Naive B cell (primary cell): ENCODE measurements around the gene FBXO10. TPM values are rescaled to one million over a fixed set of nuclear protein-coding genes. Genes with fewer than 3 reads are reported as not detected.

ENCODE experiments used
- ATAC-seq, 2 donors: fragments of 150-1000 bp; cut with Tn5 transposase; 2 replicates each; pipeline ENCODE4 v1.10.0; 2021; ENCODE audit warnings: low read depth in 2 of 2, mild to moderate bottlenecking in 2 of 2, moderate library complexity in 2 of 2
- DNase-seq: peaks from one replicate; pipeline ENCODE4 v3.0.0; 2022
- H3K27ac Mint-ChIP-seq, 6 donors: one replicate each; pipeline ENCODE4 v1.8.0; 2020 to 2022; ENCODE audit warnings: mild to moderate bottlenecking in 6 of 6, mixed read lengths in 6 of 6, moderate library complexity in 5 of 6, inconsistent platforms in 2 of 6
- H3K27me3 Mint-ChIP-seq, 3 donors: one replicate each; pipeline ENCODE4 v1.8.0; 2021 to 2022; ENCODE audit warnings: mixed read lengths in 3 of 3, mild to moderate bottlenecking in 1 of 3
- H3K36me3 Mint-ChIP-seq, 2 donors: one replicate each; pipeline ENCODE4 v1.8.0; 2020 to 2022; ENCODE audit warnings: mixed read lengths in 2 of 2, inconsistent platforms in 1 of 2, mild to moderate bottlenecking in 1 of 2
- H3K4me1 Mint-ChIP-seq, 3 donors: one replicate each; pipeline ENCODE4 v1.8.0; 2020 to 2022; ENCODE audit warnings: mixed read lengths in 3 of 3, inconsistent platforms in 1 of 3, mild to moderate bottlenecking in 1 of 3, moderate library complexity in 1 of 3
- H3K4me3 Mint-ChIP-seq, 8 donors: one replicate each; pipeline ENCODE4 v1.8.0; 2020 to 2022; ENCODE audit warnings: mild to moderate bottlenecking in 8 of 8, mixed read lengths in 8 of 8, moderate library complexity in 8 of 8, inconsistent platforms in 2 of 8
- H3K9me3 Mint-ChIP-seq, 7 donors: one replicate each; pipeline ENCODE4 v1.8.0; 2020 to 2022; ENCODE audit warnings: mixed read lengths in 7 of 7, mild to moderate bottlenecking in 5 of 7, inconsistent platforms in 2 of 7, moderate library complexity in 1 of 7
- polyA plus RNA-seq, 6 donors: library from polyadenylated mRNA; unstranded; fragments of 300-500 nt; fragmentation: Illumina TruSeq; gene quantifications; one replicate each; pipeline ENCODE4 v1.2.3, GENCODE V29; 2021; ENCODE audit warnings: low read depth in 6 of 6

FBXO10 gene
- polyA plus RNA-seq, 6 donors from 2014 or later, result 2.7 to 7.8 (median 7.5) TPM

DNA sequence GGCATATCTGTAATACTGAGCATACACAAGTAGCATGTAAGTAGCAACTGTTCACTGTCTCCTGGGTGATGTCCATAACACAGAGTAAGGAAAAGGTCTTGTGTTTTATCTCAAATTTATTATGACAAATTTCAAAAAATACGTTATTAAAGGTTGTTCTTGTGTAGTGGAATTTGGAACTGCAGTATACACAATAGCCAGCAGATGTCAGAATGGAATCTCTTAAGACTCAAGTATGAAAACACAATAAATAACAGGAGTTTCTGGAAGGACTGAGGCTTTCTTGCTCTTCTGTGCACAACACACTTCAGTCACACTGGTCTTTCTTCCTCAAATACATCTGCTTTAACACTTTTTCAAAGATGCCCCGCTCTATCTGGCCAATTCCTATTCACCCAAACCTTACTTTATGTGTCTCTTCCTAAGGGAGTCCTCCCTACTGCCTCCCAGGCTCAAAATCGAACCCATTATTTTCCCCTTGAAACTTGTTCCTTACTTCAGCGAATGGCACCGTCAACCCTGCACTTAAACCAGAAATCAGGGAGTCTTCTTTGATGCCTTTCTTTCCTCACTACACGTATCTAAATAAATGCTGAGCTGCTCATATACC lies 6.5 kb upstream of the FBXO10 start:
- peak overlapping the region in 3 of 6 donors; percentile 1 to 83 (median 12) for H3K27ac Mint-ChIP-seq
- no peak overlapping the region for H3K4me3 Mint-ChIP-seq
- no peak for DNase-seq
- H3K9me3 Mint-ChIP-seq, result no peaks in the 10 kb centered on the region
- no peaks in the 10 kb centered on the region for H3K27me3 Mint-ChIP-seq
- peaks cover 9 to 11% (median 9%) of the 10 kb centered on the region in 3 donors for H3K4me1 Mint-ChIP-seq
- peaks cover 10 to 19% of the 10 kb centered on the region in 2 donors for H3K36me3 Mint-ChIP-seq
- peak; percentile 38 to 51 for ATAC-seq

GRCh38 chr9:37575511-37575914 lies 667 bp downstream of the FBXO10 start:
- Mint-ChIP-seq H3K36me3 (no peaks in the 10 kb centered on the region), H3K4me1 (peaks cover 37 to 53% (median 40%) of the 10 kb centered on the region in 3 donors), H3K27me3 (no peaks in the 10 kb centered on the region), H3K9me3 (no peaks in the 10 kb centered on the region), H3K4me3 (peak overlapping the region; percentile 89 to 96 (median 95)), H3K27ac (peak overlapping the region; percentile 12 to 94 (median 84))
- DNase-seq (peak; percentile 52), ATAC-seq (peak; percentile 76 to 78)

DNA sequence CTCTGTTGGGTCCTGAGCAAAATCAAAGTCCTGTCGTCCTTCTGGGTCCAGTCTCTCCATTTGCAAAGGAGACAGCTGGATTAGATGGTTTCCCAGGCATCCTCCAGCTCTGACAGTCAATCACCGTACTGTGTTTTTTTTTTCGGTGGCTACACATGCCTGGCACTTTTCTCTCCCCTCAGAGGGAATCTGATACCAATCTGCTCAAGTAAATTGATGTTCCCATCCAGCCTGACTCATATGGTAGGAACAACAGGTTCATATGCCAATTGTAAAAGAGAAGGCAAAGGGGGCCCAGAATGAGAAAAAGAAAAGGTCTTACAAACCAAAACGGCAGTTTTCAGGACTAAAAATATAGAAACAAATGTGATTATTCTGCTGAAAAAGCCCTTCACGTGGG lies 1.2 kb downstream of the FBXO10 start:
- Mint-ChIP-seq H3K27me3 (no peaks in the 10 kb centered on the region), H3K9me3 (no peaks in the 10 kb centered on the region), H3K4me3 (peak overlapping the region; percentile 9 to 96 (median 92)), H3K4me1 (peaks cover 40 to 57% (median 40%) of the 10 kb centered on the region in 3 donors), H3K36me3 (no peaks in the 10 kb centered on the region), H3K27ac (peak overlapping the region in 3 of 6 donors; percentile 84 to 94 (median 91))
- DNase-seq (no peak), ATAC-seq (no peak)

DNA sequence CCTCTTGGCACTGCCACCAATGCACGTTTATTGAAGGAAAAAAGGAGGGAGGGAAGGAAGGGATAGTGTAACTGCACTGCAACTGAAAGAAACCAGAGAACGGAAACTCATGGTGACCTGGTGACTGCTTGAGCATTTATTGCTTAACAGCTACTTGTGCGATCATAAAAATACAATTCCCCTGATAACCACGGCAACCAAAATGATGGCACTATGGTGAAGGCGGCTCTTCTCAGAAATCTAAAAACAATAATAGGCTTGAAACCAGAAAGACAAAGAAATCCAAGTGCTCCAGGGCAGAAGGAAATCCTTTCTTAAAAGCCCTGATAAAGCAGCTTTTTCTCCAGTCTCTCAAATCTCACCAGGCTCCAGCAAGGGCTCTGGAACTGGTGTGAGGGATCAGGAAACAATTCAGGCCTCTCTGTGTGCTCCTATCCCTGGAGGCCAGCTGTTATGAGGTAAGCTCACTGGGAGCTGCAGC lies 1.9 kb downstream of the FBXO10 start:
- ATAC-seq (no peak), DNase-seq (no peak)
- no peaks in the 10 kb centered on the region for H3K36me3 Mint-ChIP-seq
- peak overlapping the region in 2 of 6 donors; percentile 27 to 84 for H3K27ac Mint-ChIP-seq
- peaks cover 40 to 61% (median 40%) of the 10 kb centered on the region in 3 donors for H3K4me1 Mint-ChIP-seq
- H3K27me3 Mint-ChIP-seq, result no peaks in the 10 kb centered on the region
- H3K9me3 Mint-ChIP-seq, result no peaks in the 10 kb centered on the region
- H3K4me3 Mint-ChIP-seq, result peak overlapping the region in 6 of 8 donors; percentile 31 to 95 (median 90)

DNA sequence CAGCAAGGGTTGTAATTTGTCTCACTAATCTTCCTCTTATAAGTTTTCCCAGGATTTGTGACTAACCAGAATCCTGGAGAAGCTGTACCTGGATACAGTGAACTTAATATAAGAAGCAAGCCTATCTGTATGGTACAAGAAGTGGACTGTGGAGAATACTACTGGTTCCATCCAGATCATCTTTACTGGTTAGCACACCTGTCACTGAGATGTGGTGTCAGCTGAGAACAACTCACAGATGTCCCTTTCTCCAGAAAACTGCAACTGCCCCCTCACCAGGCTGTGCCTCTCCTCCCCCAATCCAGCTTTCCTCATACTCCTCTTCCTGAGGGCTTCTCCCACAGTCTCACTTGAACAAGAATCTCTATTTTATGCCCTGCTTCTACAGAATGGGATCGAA lies 4.9 kb downstream of the FBXO10 start:
- H3K9me3 Mint-ChIP-seq, result no peaks in the 10 kb centered on the region
- ATAC-seq, result no peak
- no peak for DNase-seq
- peaks cover 0 to 4% of the 10 kb centered on the region in 2 donors for H3K36me3 Mint-ChIP-seq
- H3K4me3 Mint-ChIP-seq, result no peak overlapping the region
- H3K27ac Mint-ChIP-seq, result no peak overlapping the region
- H3K4me1 Mint-ChIP-seq, result peaks cover 41 to 80% (median 51%) of the 10 kb centered on the region in 3 donors
- H3K27me3 Mint-ChIP-seq, result no peaks in the 10 kb centered on the region

GRCh38 chr9:37566716-37567115 lies 9.5 kb downstream of the FBXO10 start:
- Mint-ChIP-seq H3K9me3 (peaks cover 7 to 31% (median 20%) of the 10 kb centered on the region in 7 donors), H3K36me3 (peaks cover 13 to 17% of the 10 kb centered on the region in 2 donors), H3K4me1 (peaks cover 59 to 84% (median 63%) of the 10 kb centered on the region in 3 donors), H3K27ac (peak overlapping the region in 3 of 6 donors; percentile 50 to 90 (median 83)), H3K27me3 (no peaks in the 10 kb centered on the region), H3K4me3 (peak overlapping the region in 5 of 8 donors; percentile 3 to 89 (median 64))
- ATAC-seq (no peak), DNase-seq (no peak)

DNA sequence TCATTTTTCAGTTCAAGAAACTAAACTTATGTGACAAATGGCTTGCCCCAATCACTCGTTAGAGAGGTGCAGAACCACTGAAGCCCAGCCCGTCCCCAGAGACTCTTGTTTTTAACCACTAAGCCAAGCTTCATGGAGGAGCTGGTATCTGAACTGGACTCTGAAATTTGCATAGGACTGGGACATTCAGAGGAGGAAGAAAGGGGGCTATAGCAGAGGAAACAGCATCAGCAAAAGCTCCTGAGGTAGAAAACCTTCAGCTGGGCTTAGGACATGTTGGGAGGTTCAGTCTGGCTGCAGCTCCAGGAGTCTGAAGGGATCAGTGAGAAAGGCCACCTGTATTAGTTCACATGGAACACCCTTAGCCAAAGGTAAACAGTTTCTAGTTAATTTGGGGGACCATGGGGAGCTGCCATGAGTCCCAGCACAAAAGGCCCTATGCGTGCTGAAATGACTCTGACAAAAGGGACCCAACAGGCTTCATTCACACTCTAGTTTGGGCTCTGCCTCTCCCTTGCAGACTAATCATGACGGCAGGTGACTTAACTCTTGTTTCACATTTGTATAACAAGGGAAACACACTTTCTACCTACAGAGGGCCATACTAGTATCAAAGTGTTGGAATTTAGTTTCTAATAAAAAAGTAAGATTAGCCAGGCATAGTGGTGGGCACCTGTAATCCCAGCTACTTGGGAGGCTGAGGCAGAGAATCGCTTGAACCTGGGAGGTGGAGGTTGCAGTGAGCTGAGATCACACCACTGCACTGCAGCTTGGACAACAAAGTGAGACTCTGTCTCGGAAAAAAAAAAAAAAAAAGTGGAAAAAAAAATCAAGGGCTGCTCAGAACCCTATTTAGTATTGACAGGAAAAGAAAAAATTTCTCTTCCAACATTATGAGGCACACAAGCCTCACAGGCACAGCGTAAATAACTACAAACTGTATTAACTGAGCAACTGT lies 10.2 kb downstream of the FBXO10 start:
- DNase-seq (peak; percentile 66), ATAC-seq (peak; percentile 88 to 94)
- Mint-ChIP-seq H3K9me3 (peaks cover 7 to 31% (median 20%) of the 10 kb centered on the region in 7 donors), H3K4me3 (peak overlapping the region; percentile 55 to 89 (median 80)), H3K4me1 (peaks cover 62 to 81% (median 70%) of the 10 kb centered on the region in 3 donors), H3K27me3 (no peaks in the 10 kb centered on the region), H3K36me3 (peaks cover 13 to 17% of the 10 kb centered on the region in 2 donors), H3K27ac (peak overlapping the region; percentile 75 to 95 (median 90))

DNA sequence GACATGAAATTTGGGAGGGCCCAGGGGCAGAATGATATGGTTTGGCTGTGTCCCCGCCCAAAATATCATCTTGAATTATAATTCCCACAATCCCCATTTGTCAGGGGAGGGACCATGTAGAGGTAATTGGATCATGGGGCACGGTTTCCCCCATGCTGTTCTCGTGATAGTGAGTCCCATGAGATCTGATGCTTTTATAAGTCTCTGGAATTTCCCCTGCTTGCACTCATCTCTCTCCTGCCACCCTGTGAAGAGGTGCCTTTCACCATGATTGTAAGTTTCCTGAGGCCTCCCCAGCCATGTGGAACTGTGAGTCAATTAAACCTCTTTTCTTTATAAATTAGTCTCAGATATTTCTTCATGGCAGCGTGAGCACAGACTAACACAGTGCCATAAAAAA lies 11.3 kb downstream of the FBXO10 start:
- H3K27ac Mint-ChIP-seq, result peak overlapping the region in 5 of 6 donors; percentile 56 to 94 (median 90)
- H3K4me1 Mint-ChIP-seq, result peaks cover 61 to 79% (median 74%) of the 10 kb centered on the region in 3 donors
- H3K9me3 Mint-ChIP-seq, result peaks cover 7 to 31% (median 20%) of the 10 kb centered on the region in 7 donors
- no peaks in the 10 kb centered on the region for H3K27me3 Mint-ChIP-seq
- DNase-seq (no peak), ATAC-seq (peak; percentile 19 to 24)
- H3K36me3 Mint-ChIP-seq, result peaks cover 13 to 17% of the 10 kb centered on the region in 2 donors
- peak overlapping the region in 6 of 8 donors; percentile 55 to 89 (median 72) for H3K4me3 Mint-ChIP-seq

- ATAC-seq (no peak), DNase-seq (no peak)
- Mint-ChIP-seq H3K4me3 (peak overlapping the region in 5 of 8 donors; percentile 8 to 47 (median 27)), H3K9me3 (peaks cover 7 to 31% (median 20%) of the 10 kb centered on the region in 7 donors), H3K27me3 (no peaks in the 10 kb centered on the region), H3K4me1 (peaks cover 67 to 83% (median 75%) of the 10 kb centered on the region in 3 donors), H3K36me3 (peaks cover 13 to 17% of the 10 kb centered on the region in 2 donors), H3K27ac (peak overlapping the region in 2 of 6 donors; percentile 77 to 86)
These were observed 12.2 kb downstream of the FBXO10 start for GRCh38 chr9:37563806-37564513.

- peaks cover 7 to 31% (median 20%) of the 10 kb centered on the region in 7 donors for H3K9me3 Mint-ChIP-seq
- no peak for ATAC-seq
- H3K4me1 Mint-ChIP-seq, result peaks cover 59 to 72% (median 64%) of the 10 kb centered on the region in 3 donors
These were observed 13.4 kb downstream of the FBXO10 start for GRCh38 chr9:37562826-37563225.

DNA sequence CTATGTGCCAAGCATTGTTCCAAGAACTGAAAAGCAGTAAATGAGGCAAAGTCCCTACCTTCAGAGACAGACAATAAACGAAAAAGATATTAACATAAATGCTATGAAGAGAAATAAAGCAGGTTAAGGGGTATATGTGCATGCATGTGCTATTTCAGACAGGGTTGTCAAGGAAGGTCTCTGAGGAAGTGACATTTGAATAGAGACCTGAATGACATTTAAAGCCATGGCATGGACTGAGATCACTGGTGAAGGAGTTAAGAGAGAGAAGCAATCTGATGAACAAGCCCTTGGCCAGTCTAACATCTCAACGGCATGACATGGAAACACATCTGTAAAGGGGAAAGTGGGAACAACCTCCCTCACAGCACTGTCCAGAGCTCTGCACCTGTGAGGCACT lies 14.5 kb downstream of the FBXO10 start:
- DNase-seq (no peak), ATAC-seq (no peak)
- Mint-ChIP-seq H3K9me3 (peaks cover 7 to 31% (median 20%) of the 10 kb centered on the region in 7 donors), H3K4me1 (peaks cover 53 to 60% (median 54%) of the 10 kb centered on the region in 3 donors), H3K4me3 (peak overlapping the region in 6 of 8 donors; percentile 4 to 87 (median 64)), H3K27me3 (no peaks in the 10 kb centered on the region), H3K36me3 (peaks cover 13 to 18% of the 10 kb centered on the region in 2 donors), H3K27ac (peak overlapping the region in 4 of 6 donors; percentile 41 to 82 (median 66))

More at GRCh38 chr9:37562826-37563225, 13.4 kb downstream of the FBXO10 start:
- peak overlapping the region in 5 of 6 donors; percentile 10 to 77 (median 39) for H3K27ac Mint-ChIP-seq
- DNase-seq, result no peak
- peaks cover 13% of the 10 kb centered on the region in 2 donors for H3K36me3 Mint-ChIP-seq
- H3K4me3 Mint-ChIP-seq, result peak overlapping the region in 1 of 8 donors; percentile 20
- H3K27me3 Mint-ChIP-seq, result no peaks in the 10 kb centered on the region

DNA sequence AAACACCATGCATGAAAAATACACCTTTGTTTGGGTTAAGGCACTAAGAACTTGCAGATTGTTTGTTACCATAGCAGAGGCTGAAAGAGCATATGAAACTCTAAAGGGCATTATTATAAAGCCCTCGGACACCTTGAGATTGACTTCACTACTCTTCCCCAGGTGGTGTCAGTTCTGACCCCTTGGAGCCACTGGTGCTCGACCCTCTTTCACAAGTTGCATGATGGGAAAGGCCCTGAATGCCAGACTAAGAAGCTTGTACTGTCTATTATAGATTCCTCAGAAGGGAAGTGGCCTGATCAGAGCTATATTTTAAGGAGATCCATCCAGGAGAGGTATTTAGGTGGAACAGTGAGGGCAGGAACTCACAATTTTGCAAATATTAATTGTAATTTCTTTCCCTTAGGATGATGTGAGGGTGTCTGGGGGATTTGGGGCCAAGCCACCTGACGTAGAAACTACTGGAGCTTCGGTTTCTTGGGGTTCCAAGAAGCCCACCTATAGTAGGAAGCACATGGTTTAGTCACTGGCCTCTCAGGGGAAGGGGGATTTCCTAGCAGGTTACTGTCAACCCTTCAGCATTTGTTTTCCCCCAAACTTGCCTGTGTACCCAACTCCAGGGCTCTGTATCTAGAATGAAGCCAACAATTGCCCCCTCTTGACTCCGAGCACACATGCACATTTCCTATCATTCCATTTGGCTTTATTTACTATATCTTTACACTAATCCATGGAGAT lies 16.2 kb downstream of the FBXO10 start:
- ATAC-seq (no peak), DNase-seq (no peak)
- Mint-ChIP-seq H3K27ac (peak overlapping the region in 1 of 6 donors; percentile 18), H3K4me1 (peaks cover 36 to 44% (median 40%) of the 10 kb centered on the region in 3 donors), H3K36me3 (peaks cover 13 to 15% of the 10 kb centered on the region in 2 donors), H3K27me3 (no peaks in the 10 kb centered on the region), H3K9me3 (peaks cover 6 to 23% (median 16%) of the 10 kb centered on the region in 7 donors), H3K4me3 (no peak overlapping the region)
